PC-9 (cell line): ENCODE data around the gene ERC1. TPM values are rescaled to one million over a fixed set of nuclear protein-coding genes. Genes with fewer than 3 reads are reported as not detected.

Source experiments
- BruUV-seq: library from RNA; stranded (reverse); fragments of 400-500 nt; replicated peaks from 2 replicates; lab custom pipeline; 2021; lab: Mats Ljungman, UMichigan
- CTCF ChIA-PET: fragments of 300-600 bp; sonication (Branson Sonifier 250); formaldehyde crosslinking; loops from one replicate; lab custom pipeline; 2022; ENCODE audit warnings: antibody characterized with exemption; lab: Charles Lee
- POLR2A ChIA-PET: fragments of 300-600 bp; sonication (Branson Sonifier 250); formaldehyde crosslinking; loops from one replicate; lab custom pipeline; 2022; ENCODE audit warnings: antibody characterized with exemption; ENCODE audit not compliant: unreplicated experiment; lab: Charles Lee
- DNase-seq, 2 experiments: peaks; one replicate each; pipeline versions ENCODE4 v3.0.0 to v3.0.0-alpha.2; 2015 to 2022; ENCODE audit warnings: mixed read lengths in 1 of 2
- H2AFZ ChIP-seq: fragments of 200-600 bp; sonication (generic); 2 replicates; pipeline ENCODE4 v1.8.1; 2017; ENCODE audit warnings: antibody characterized with exemption
- H3F3A ChIP-seq: fragments of 200-600 bp; sonication (generic); 2 replicates; pipeline ENCODE4 v1.8.1; 2017; ENCODE audit warnings: antibody characterized with exemption, mild to moderate bottlenecking, low read depth; ENCODE audit not compliant: insufficient read depth
- H3K27ac ChIP-seq: fragments of 200-600 bp; sonication (generic); 2 replicates; pipeline ENCODE4 v1.6.1; 2016; ENCODE audit warnings: mixed run types
- H3K27me3 ChIP-seq: fragments of 200-600 bp; sonication (generic); 2 replicates; pipeline ENCODE4 v1.6.1; 2016; ENCODE audit warnings: low read depth, mixed run types; ENCODE audit not compliant: insufficient read depth
- H3K36me3 ChIP-seq: fragments of 200-600 bp; sonication (generic); 2 replicates; pipeline ENCODE4 v1.6.1; 2016; ENCODE audit warnings: low read depth, mixed run types
- H3K4me1 ChIP-seq: fragments of 200-600 bp; sonication (generic); replicated peaks from 2 replicates; pipeline ENCODE4 v1.6.1; 2016; ENCODE audit warnings: mixed run types; ENCODE audit not compliant: insufficient read depth
- H3K4me2 ChIP-seq: fragments of 200-600 bp; sonication (generic); 2 replicates; pipeline ENCODE4 v1.6.1; 2017; ENCODE audit warnings: mixed run types
- H3K4me3 ChIP-seq: fragments of 200-600 bp; sonication (generic); 2 replicates; pipeline ENCODE4 v1.6.1; 2016; ENCODE audit warnings: mixed run types
- H3K79me2 ChIP-seq: fragments of 200-600 bp; sonication (generic); 2 replicates; pipeline ENCODE4 v1.6.1; 2017; ENCODE audit warnings: low read depth, mixed run types
- H3K9me2 ChIP-seq: fragments of 200-600 bp; sonication (generic); 2 replicates; pipeline ENCODE4 v1.8.1; 2017; ENCODE audit warnings: mild to moderate bottlenecking; ENCODE audit not compliant: insufficient read depth
- H3K9me3 ChIP-seq: fragments of 200-600 bp; sonication (generic); 2 replicates; pipeline ENCODE4 v1.8.1; 2016; ENCODE audit warnings: low read depth; ENCODE audit not compliant: insufficient read depth
- H4K20me1 ChIP-seq: fragments of 200-600 bp; sonication (generic); 2 replicates; pipeline ENCODE4 v1.8.1; 2017; ENCODE audit not compliant: insufficient read depth
- CTCF ChIP-seq: fragments of 200-600 bp; sonication (generic); conservative IDR thresholded peaks from 2 replicates; pipeline ENCODE4 v1.6.1; 2017; ENCODE audit warnings: mixed run types, antibody characterized with exemption, mild to moderate bottlenecking, moderate library complexity
- EZH2 ChIP-seq: fragments of 200-600 bp; sonication (generic); IDR thresholded peaks from 2 replicates; pipeline ENCODE4 v1.8.0; 2017; ENCODE audit warnings: antibody characterized with exemption, low read depth
- intact Hi-C: fragments of 100-400 bp; cut with micrococcal nuclease; formaldehyde crosslinking; loops from one replicate; pipeline ENCODE4 v1.10.0; 2022; ENCODE audit not compliant: unreplicated experiment
- total RNA-seq: library from RNA; stranded (reverse); gene quantifications from 2 replicates; pipeline ENCODE4 v1.2.3, GENCODE V29; 2021

ERC1 gene
- total RNA-seq, 1 experiment from 2014 or later: 52.0 TPM

GRCh38 chr12:1401891-1402290 lies 410.9 kb downstream of the ERC1 start:
- H3K27me3 ChIP-seq: no peaks in the 10 kb centered on the region
- no peaks in the 10 kb centered on the region for H3K4me1 ChIP-seq
- no peaks in the 10 kb centered on the region for H4K20me1 ChIP-seq
- H3K4me3 ChIP-seq: no peak overlapping the region
- ChIA-PET POLR2A (no interaction called here), CTCF (interaction anchor here (0.5 kb wide), 1 partner anchor 143 kb away, joined by 3 read pairs; no protein-coding TSS in a partner anchor)
- H3F3A ChIP-seq: no peaks in the 10 kb centered on the region
- BruUV-seq: no TSS peak
- DNase-seq: no peak
- no peak overlapping the region for H3K4me2 ChIP-seq
- no peaks in the 10 kb centered on the region for H3K36me3 ChIP-seq
- intact Hi-C loops: no loop called here
- H3K9me3 ChIP-seq: no peaks in the 10 kb centered on the region
- H2AFZ ChIP-seq: no peak overlapping the region
- no peaks in the 10 kb centered on the region for H3K79me2 ChIP-seq
- TF ChIP-seq CTCF (no peak), EZH2 (no peak)
- no peaks in the 10 kb centered on the region for H3K9me2 ChIP-seq
- H3K27ac ChIP-seq: no peak overlapping the region

- Histone ChIP-seq H2AFZ (no peak overlapping the region), H3K79me2 (no peaks in the 10 kb centered on the region), H3K36me3 (no peaks in the 10 kb centered on the region), H3K9me3 (no peaks in the 10 kb centered on the region), H3K27me3 (no peaks in the 10 kb centered on the region), H3K27ac (no peak overlapping the region), H3K4me2 (no peak overlapping the region), H3K4me1 (no peaks in the 10 kb centered on the region), H3K4me3 (no peak overlapping the region), H3K9me2 (no peaks in the 10 kb centered on the region), H3F3A (no peaks in the 10 kb centered on the region), H4K20me1 (no peaks in the 10 kb centered on the region)
- CTCF ChIA-PET: no interaction called here
- no TSS peak for BruUV-seq
- no peak for DNase-seq
- POLR2A ChIA-PET: no interaction called here
- intact Hi-C loops: no loop called here
- TF ChIP-seq EZH2 (no peak), CTCF (no peak)
Observed at GRCh38 chr12:1403417-1403816, 412.4 kb downstream of the ERC1 start.

GRCh38 chr12:1405619-1406018 lies 414.6 kb downstream of the ERC1 start:
- no peaks in the 10 kb centered on the region for H3K4me1 ChIP-seq
- POLR2A ChIA-PET: no interaction called here
- intact Hi-C loops: no loop called here
- H3K9me3 ChIP-seq: no peaks in the 10 kb centered on the region
- no peaks in the 10 kb centered on the region for H3K9me2 ChIP-seq
- CTCF ChIA-PET: no interaction called here
- H3F3A ChIP-seq: no peaks in the 10 kb centered on the region
- H3K4me2 ChIP-seq: no peak overlapping the region
- TF ChIP-seq CTCF (no peak), EZH2 (no peak)
- no peaks in the 10 kb centered on the region for H4K20me1 ChIP-seq
- no peak overlapping the region for H3K27ac ChIP-seq
- H3K79me2 ChIP-seq: no peaks in the 10 kb centered on the region
- no peak for DNase-seq
- BruUV-seq: no TSS peak
- H3K4me3 ChIP-seq: no peak overlapping the region
- no peak overlapping the region for H2AFZ ChIP-seq
- H3K27me3 ChIP-seq: no peaks in the 10 kb centered on the region
- H3K36me3 ChIP-seq: no peaks in the 10 kb centered on the region
